ENCODE measurements around the gene CYP2A7.
"Not testable (repeated sequence)": the region's sequence is repeated elsewhere in the genome, so short reads cannot be mapped to it uniquely, and the experiment has no call there.

The CYP2A7 gene

DNA sequence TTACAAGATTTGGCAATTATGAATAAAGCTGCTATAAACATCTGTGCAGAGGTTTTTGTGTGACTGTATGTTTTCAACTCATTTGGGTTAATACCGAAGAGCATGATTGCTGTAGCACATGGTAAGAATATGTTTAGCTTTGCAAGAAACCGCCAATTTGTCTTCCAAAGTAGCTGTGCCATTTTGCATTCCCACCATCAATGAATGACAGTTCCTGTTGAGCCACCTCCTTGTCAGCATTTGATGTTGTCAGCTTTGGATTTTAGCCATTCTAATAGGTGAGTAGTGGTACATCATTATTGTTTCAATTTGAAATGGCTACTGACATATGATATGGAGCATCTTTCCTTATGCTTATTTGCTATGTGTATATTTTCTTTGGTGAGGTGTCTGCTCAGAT is 8.2 kb downstream of the CYP2A7 start:
- DNase-seq (ENCODE audit: low read depth in 1 of 2, low spot score in 1 of 2); in situ Hi-C loops (cut with HindIII; ENCODE audit: low pct_unique_long_range_greater_than_20kb, low sequenced_read_pairs): not testable (repeated sequence)

DNA sequence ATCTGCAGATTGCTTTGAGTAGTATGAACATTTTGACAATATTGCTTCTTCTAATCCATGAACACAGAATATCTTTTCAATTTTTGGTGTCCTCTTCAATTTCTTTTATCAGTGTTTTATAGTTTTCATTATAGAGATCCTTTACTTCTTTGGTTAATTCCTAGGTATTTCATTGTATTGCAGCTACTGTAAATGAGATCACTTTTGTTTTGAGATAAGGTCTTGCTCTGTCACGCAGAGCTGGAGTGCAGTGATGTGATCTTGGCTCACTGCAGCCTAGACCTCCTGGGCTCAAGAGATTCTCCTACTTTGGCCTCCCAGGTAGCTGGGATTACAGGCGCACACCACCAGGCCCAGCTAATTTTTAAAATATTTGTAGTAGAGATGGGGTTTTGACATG is 9.8 kb downstream of the CYP2A7 start:
- in situ Hi-C loops (cut with HindIII; ENCODE audit: low pct_unique_long_range_greater_than_20kb, low sequenced_read_pairs): no loop called here
- DNase-seq (ENCODE audit: low read depth in 1 of 2, low spot score in 1 of 2): no peak
- TF ChIP-seq JUND (IDR thresholded peaks at IDR 0.05; ENCODE audit: low read depth): no peak

DNA sequence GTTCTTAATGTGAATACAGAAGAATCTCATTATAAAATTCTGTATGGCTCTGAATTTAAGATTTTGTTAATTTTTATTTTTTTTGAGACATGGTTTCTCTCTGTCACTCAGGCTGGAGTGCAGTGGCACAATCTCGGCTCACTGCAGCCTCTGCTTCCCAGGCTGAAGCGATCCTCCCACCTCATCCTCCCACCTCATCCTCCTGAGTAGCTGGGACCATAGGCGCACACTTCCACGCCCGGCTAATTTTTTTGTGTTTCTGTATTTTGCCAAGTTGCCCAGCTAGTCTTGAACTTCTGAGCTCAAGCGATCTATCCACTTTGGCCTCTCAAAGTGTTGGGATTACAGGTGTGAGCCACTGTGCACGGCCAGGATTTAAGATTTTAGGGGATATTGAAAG is 14.3 kb downstream of the CYP2A7 start:
- in situ Hi-C loops (cut with HindIII; ENCODE audit: low pct_unique_long_range_greater_than_20kb, low sequenced_read_pairs): no loop called here
- no peak for TF ChIP-seq JUND (IDR thresholded peaks at IDR 0.05; ENCODE audit: low read depth)
- DNase-seq (ENCODE audit: low read depth in 1 of 2, low spot score in 1 of 2): no peak

DNA sequence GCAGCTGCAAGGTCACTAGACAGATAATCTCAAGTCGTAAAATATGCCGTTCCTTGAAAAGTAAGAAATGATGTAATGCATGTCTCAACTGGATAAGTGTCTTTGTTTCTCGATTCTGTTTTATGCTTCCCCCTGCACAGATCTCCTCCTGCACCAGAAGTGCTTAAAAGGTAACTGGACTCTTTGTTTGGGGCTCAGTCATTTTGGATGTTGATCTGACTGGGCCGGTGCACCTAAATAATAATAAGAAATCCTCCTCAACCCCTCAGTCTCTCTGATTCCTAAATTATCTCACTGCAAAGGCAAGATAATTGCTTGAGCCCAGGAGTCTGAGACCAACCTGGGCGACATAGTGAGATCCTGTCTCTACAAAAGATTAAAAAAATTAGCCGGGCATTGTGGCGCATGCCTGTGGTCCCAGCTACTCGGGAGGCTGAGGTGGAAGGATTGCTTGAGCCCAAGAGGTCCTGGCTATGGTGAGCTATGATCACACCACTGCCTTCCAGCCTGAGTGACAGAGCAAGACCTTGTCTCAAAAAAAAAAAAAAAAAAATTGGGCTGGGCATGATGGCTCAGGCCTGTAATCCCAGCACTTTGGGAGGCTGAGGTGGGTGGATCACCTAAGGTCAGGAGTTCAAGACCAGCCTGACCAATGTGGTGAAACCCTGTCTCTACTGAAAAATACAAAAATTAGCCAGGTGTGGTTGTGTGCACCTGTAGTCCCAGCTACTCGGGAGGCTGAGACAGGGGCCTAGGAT is 17.1 kb downstream of the CYP2A7 start:
- DNase-seq (ENCODE audit: low read depth in 1 of 2, low spot score in 1 of 2); in situ Hi-C loops (cut with HindIII; ENCODE audit: low pct_unique_long_range_greater_than_20kb, low sequenced_read_pairs): not testable (repeated sequence)

DNA sequence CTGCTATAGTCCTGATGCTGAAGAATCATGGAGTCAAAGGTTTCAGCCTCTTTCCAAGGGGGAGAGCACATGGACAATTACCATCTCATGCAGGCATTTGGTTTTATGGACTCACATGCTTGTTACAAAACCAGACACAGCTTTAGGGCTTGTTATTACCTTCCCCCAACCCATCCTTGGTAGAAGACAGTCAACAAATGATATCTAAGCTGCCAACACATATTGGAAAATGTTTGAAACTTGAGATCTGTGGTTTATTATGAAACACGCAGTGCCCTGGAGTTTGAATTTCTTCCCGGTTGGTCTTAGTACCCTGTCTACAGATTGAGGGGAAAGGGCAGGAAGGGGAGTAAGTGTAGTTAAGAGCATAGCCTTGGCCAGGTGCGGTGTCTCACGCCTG is 19.2 kb downstream of the CYP2A7 start:
- no peak for TF ChIP-seq JUND (IDR thresholded peaks at IDR 0.05; ENCODE audit: low read depth)
- in situ Hi-C loops (cut with HindIII; ENCODE audit: low pct_unique_long_range_greater_than_20kb, low sequenced_read_pairs): no loop called here
- DNase-seq (ENCODE audit: low read depth in 1 of 2, low spot score in 1 of 2): peak in 1 of 2 experiments; percentile 35

DNA sequence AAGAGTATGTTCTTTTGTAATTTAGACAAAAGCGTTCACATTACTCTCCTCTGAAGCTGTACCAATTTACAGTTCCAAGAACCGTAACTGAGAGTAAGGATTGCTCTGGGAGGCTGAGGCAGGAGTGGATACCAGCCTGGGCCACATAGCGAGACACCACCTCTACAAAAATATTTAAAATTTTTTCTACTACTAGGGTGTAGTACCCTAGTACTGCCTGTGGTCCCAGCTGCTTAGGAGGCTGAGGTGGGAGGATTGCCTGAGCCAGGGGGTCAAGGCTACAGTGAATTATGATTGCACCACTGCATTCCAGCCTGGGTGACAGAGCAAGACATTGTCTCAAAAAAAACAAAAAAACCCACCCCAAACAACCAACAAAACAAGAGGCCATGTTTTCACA is 19.7 kb downstream of the CYP2A7 start:
- DNase-seq (ENCODE audit: low read depth in 1 of 2, low spot score in 1 of 2): no peak
- in situ Hi-C loops (cut with HindIII; ENCODE audit: low pct_unique_long_range_greater_than_20kb, low sequenced_read_pairs): no loop called here
- TF ChIP-seq JUND (IDR thresholded peaks at IDR 0.05; ENCODE audit: low read depth): no peak

DNA sequence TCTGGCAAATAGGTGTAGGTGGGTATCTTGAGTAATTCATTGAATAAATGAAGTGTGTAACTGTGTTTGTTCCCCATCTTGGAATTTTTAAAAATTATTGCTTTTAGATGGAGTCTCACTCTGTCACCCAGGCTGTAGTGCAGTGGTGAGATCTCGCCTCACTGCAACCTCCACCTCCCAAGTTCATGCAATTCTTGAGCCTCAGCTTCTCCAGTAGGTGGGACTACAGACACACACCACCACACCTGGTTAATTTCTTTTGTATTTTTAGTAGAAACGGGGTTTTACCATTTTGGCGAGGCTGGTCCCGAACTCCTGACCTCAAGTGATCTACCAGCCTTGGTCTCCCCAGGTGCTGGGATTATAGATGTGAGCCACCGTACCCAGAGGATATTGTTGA is 23.9 kb downstream of the CYP2A7 start:
- TF ChIP-seq JUND (IDR thresholded peaks at IDR 0.05; ENCODE audit: low read depth): no peak
- DNase-seq (ENCODE audit: low read depth in 1 of 2, low spot score in 1 of 2): no peak
- in situ Hi-C loops (cut with HindIII; ENCODE audit: low pct_unique_long_range_greater_than_20kb, low sequenced_read_pairs): no loop called here

DNA sequence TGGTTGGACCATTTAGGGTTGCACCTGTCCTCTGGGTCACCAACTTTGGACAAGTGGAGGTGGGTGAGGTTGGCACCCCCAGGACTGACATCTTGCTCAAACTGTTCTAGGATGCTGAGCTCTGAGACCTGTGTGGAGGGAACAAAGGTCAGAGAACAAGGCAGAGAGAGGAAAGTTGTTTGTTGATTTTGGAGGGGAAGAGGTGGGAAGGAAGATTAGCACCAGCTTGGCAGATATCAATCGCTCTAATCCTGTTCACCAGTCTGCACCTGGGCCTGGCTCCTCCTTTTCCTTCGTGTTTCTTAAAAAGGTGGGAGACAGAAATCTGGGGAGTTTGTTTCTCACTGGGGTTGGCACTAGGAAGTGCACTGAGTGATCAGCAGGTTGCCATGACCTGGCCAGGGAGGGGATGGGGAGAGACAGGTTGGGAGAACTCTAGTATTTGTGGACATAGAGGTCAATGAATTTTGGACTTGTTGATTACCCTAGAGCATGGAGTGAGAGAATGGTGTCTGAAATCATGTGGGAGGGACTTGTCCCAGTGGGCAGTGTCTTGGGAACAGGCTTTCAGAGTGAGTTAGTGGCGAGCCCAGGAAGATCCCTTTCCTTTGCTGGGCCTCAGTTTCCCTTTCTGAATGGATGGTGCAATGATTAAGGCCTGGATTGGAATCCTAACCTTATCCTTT is 29.4 kb downstream of the CYP2A7 start:
- in situ Hi-C loops (cut with HindIII; ENCODE audit: low pct_unique_long_range_greater_than_20kb, low sequenced_read_pairs); DNase-seq (ENCODE audit: low read depth in 1 of 2, low spot score in 1 of 2): not testable (repeated sequence)

DNA sequence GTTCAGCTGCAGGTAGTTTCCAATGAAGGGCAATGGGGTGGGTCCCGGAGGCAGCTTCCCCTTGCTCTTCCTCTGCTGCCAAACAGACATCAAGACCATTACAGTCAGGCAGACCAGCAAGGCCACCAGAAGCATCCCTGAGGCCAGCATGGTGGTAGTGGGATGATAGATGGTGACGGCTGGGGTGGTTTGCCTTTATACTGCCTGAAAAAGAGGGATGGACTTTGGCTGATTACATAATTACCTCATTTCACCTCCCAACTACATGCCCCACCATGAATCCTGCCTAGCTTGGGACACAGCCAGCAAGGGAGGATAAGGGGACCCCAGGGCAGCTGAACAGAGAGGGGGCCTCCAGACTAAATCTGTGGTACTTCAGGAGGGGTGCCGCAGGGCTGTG is 31.8 kb downstream of the CYP2A7 start, which contains the start of gene CYP2A6:
CYP2A6 (minus strand) TSS at position 171 of the 400 bp plus-strand sequence; CDS start at position 150, 21 bp downstream.
- in situ Hi-C loops (cut with HindIII; ENCODE audit: low pct_unique_long_range_greater_than_20kb, low sequenced_read_pairs); DNase-seq (ENCODE audit: low read depth in 1 of 2, low spot score in 1 of 2): not testable (repeated sequence)

DNA sequence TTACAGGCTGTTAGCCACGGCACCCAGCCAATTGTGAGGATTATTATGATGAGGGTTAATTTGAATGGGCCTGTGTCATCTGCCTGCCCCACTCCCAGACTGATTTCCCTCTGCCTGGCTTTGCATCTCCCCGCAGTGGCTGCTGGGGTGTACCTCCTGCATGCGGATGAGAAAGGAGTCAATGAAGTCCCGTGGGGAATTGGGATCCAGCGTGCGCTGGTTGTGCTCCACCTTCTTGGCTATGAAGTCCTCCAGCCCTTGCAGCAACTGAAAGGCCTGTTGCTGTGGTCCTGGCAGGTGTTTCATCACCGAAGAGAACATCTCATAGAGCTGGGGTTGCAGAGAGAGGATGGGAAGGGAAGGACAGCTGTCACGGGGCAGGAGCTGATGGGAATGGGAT is 35.3 kb downstream of the CYP2A7 start:
- DNase-seq (ENCODE audit: low read depth in 1 of 2, low spot score in 1 of 2); in situ Hi-C loops (cut with HindIII; ENCODE audit: low pct_unique_long_range_greater_than_20kb, low sequenced_read_pairs): not testable (repeated sequence)

DNA sequence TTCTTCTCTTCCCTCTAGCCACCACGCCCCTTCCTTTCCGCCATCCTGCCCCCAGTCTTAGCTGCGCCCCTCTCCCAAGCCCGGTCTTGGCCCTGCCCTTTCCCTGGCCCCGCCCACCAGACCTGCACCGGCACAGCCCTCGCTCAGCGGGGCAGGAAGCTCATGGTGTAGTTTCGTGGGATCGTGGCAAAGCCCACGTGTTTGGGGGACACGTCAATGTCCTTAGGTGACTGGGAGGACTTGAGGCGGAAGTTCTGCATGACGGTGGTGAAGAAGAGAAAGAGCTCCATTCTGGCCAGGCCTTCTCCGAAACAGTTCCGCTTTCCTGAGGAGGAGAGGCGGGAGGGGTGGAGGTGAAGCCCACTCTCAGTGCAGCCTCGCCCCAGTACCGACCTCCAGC is 38.4 kb downstream of the CYP2A7 start:
- DNase-seq (ENCODE audit: low read depth in 1 of 2, low spot score in 1 of 2); in situ Hi-C loops (cut with HindIII; ENCODE audit: low pct_unique_long_range_greater_than_20kb, low sequenced_read_pairs): not testable (repeated sequence)

DNA sequence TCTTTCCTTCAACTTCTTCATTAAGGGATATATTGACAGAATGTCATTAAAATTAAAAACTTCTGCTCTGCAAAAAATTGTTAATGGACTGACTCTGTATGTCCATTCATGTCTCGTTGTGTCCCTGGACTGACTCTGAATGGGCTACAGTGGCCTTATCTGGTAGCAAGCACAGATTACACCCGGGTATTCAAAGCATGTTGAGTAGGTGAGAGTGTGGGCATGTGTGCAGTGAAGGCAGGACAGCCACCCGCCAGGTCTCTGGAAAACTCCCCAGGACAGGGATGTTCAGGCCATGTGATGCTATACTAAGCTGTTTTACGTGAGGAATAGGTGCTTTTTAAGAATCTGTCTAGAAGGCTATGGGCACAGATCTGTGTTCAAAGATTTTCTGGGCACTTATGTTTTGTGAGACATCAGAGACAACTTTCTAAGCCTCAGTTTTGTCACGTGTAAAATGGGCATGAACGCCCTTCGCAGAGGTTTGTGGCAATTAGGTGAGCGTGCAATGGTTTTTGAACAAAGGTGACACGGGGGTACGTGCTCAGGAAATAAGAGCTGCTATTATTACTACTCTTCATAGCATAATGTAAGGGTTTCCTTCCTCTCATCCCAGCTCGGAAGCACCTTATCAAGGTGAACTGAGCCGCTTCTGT is 38.9 kb downstream of the CYP2A7 start:
- DNase-seq (ENCODE audit: low read depth in 1 of 2, low spot score in 1 of 2); in situ Hi-C loops (cut with HindIII; ENCODE audit: low pct_unique_long_range_greater_than_20kb, low sequenced_read_pairs): not testable (repeated sequence)

DNA sequence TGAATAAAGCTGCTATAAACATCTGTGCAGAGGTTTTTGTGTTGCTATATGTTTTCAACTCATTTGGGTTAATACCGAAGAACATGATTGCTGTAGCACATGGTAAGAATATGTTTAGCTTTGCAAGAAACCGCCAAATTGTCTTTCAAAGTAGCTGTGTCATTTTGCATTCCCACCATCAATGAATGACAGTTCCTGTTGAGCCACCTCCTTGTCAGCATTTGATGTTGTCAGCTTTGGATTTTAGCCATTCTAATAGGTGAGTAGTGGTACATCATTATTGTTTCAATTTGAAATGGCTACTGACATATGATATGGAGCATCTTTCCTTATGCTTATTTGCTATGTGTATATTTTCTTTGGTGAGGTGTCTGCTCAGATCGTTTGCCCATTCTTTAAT is 40.0 kb downstream of the CYP2A7 start:
- DNase-seq (ENCODE audit: low read depth in 1 of 2, low spot score in 1 of 2); in situ Hi-C loops (cut with HindIII; ENCODE audit: low pct_unique_long_range_greater_than_20kb, low sequenced_read_pairs): not testable (repeated sequence)

DNA sequence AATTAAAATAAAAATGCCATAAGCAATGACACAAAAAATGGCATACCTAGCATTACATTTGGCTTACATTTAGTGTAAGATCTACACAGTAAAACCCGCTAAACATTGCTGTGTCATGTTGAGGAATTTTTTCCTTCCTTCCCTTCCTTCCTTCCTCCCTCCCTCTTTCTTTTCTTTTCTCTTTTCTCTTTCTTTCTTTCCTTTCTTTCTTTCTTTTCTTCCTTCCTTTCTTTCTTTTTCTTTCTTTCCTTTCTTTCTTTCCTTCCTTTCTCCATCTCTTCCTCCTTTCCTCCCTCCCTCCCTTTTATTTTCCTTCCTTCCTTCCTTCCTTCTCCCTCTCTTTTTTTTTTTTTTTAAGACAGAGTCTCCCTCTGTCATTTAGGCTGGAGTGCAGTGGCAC is 43.6 kb downstream of the CYP2A7 start:
- in situ Hi-C loops (cut with HindIII; ENCODE audit: low pct_unique_long_range_greater_than_20kb, low sequenced_read_pairs); DNase-seq (ENCODE audit: low read depth in 1 of 2, low spot score in 1 of 2): not testable (repeated sequence)

Measured in T47D (cell line).